ENCODE data around the gene MEF2A. TPM values are rescaled to one million over a fixed set of nuclear protein-coding genes. Genes with fewer than 3 reads are reported as not detected.

The MEF2A gene
- total and polyA plus RNA-seq, 10 of the 15 experiments (the other 5 are each of a cell fraction or from before 2014, with no cell fraction given), result 7.2 to 46.7 (median 35.9) TPM

- in situ Hi-C loops (cut with MboI), result no loop called here
- Histone ChIP-seq H2AFZ (ENCODE audit: control insufficient read depth, low read depth, low read length) (no peak overlapping the region), H3K9ac (ENCODE audit: control insufficient read depth, insufficient read depth, low read length) (no peak overlapping the region), H3K4me3 (no peak overlapping the region), H3K4me1 (ENCODE audit: control insufficient read depth, insufficient read depth, low read length) (no peaks in the 10 kb centered on the region), H3K79me2 (ENCODE audit: control insufficient read depth, insufficient read depth, low read length) (no peaks in the 10 kb centered on the region), H3K27me3 (replicated peaks in 1 of 2; ENCODE audit: control insufficient read depth in 2 of 2, insufficient read depth in 2 of 2, low read length in 1 of 2) (no peaks in the 10 kb centered on the region), H3K9me3 (replicated peaks; ENCODE audit: control insufficient read depth, insufficient read depth, low read length) (no peaks in the 10 kb centered on the region), H3K4me2 (ENCODE audit: control insufficient read depth, insufficient read depth) (no peak overlapping the region), H3K36me3 (ENCODE audit: control insufficient read depth in 2 of 2, insufficient read depth in 2 of 2, low read length in 1 of 2) (no peaks in the 10 kb centered on the region), H4K20me1 (ENCODE audit: control insufficient read depth, insufficient read depth) (no peaks in the 10 kb centered on the region), H3K27ac (ENCODE audit: control insufficient read depth, insufficient read depth) (no peak overlapping the region)
- ATAC-seq (no peak), DNase-seq (ENCODE audit: low read depth, low spot score) (no peak), FAIRE-seq (no peak)
- no TSS peak for BruUV-seq (replicated peaks)
- RAD21 ChIA-PET (ENCODE audit: unreplicated experiment), result interaction anchor here (1.1 kb wide), 1 partner anchor 138 kb away, joined by 3 read pairs; no protein-coding TSS in a partner anchor
- CTCF ChIA-PET, result interaction anchor here (1.0 kb wide), 1 partner anchor 35 kb away, joined by 3 read pairs; no protein-coding TSS in a partner anchor
- POLR2A ChIA-PET, result no interaction called here
- intact Hi-C loops (cut with micrococcal nuclease; ENCODE audit: unreplicated experiment), result no loop called here
- SMC1A ChIA-PET (ENCODE audit: uncharacterized antibody, unreplicated experiment), result interaction anchor here (1.0 kb wide), 1 partner anchor 35 kb away, joined by 3 read pairs; no protein-coding TSS in a partner anchor
- TF ChIP-seq SRF (IDR thresholded peaks at IDR 0.05; ENCODE audit: low read depth in 2 of 2, low read length in 2 of 2), result no peak
- no peak for TF ChIP-seq POLR2A (IDR thresholded peaks at IDR 0.05; ENCODE audit: low read depth, low read length)
- no peak for TF ChIP-seq RBBP5 (conservative IDR thresholded peaks at IDR 0.05)
- no peak for TF ChIP-seq FOS (IDR thresholded peaks at IDR 0.05; ENCODE audit: borderline replicate concordance, extremely low read depth, insufficient read length)
- TF ChIP-seq REST (IDR thresholded peaks at IDR 0.05; ENCODE audit: low read depth, low read length), result no peak
- TF ChIP-seq STAT1 (conservative IDR thresholded peaks at IDR 0.05), result no peak
- TF ChIP-seq TAF1 (IDR thresholded peaks at IDR 0.05; ENCODE audit: borderline replicate concordance, low read depth, low read length), result no peak
- WGBS (ENCODE audit: insufficient coverage, insufficient replicate concordance, low lambda C conversion rate, missing lambda C conversion rate), result 92% methylated on average over 3 of the region's 3 CpGs
Observed at GRCh38 chr15:99547517-99547916, 18.3 kb upstream of the MEF2A start.
